ENCODE results near the gene ACO2.

DNA sequence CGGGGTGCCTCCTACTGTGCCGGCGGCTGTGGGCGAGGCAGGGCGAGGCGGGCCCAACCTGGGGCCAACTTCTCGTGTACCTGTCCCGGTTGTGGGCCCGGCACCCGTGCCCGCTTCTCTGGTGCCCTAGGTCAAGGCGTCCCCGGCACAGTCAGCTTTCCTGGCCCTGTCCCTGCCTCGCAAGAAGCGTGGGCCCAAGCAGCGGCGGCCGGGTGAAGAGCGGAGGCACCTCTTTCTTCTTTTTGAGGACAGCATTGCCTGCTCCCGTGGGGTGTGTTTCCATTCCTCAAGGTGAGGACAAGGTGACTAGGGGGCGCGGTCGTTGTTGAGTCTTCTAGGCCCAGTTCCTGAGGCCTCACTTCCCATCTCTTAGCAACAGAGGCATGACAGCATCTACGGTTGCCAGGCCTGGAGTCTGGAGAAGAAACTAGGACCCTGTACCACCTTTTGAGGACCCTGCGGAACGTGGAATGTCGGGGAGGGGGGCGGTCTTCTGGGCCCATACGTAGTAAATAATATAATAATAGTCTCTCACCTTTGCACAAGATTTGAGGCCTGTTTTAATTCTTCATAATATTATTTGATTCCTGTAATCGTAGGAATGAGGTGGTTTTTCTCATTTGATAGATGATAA, 418 bp downstream of the ACO2 start:
- TF ChIP-seq POLR2A (IDR thresholded peaks at IDR 0.05): no peak
- TF ChIP-seq, protein P1, sequence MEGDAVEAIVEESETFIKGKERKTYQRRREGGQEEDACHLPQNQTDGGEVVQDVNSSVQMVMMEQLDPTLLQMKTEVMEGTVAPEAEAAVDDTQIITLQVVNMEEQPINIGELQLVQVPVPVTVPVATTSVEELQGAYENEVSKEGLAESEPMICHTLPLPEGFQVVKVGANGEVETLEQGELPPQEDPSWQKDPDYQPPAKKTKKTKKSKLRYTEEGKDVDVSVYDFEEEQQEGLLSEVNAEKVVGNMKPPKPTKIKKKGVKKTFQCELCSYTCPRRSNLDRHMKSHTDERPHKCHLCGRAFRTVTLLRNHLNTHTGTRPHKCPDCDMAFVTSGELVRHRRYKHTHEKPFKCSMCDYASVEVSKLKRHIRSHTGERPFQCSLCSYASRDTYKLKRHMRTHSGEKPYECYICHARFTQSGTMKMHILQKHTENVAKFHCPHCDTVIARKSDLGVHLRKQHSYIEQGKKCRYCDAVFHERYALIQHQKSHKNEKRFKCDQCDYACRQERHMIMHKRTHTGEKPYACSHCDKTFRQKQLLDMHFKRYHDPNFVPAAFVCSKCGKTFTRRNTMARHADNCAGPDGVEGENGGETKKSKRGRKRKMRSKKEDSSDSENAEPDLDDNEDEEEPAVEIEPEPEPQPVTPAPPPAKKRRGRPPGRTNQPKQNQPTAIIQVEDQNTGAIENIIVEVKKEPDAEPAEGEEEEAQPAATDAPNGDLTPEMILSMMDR (IDR thresholded peaks at IDR 0.05): no peak

Data from esophagus squamous epithelium (tissue), 4 donors.